Jurkat, Clone E6-1 (cell line): ENCODE results near the gene VEZF1.
A peak's percentile ranks its signal among the peaks of the same experiment; 100 is the strongest.

Experiments
- DNase-seq: peaks from one replicate; pipeline ENCODE4 v3.0.0-alpha.2; 2011; ENCODE audit warnings: low read depth, low spot score
- H3K4me3 ChIP-seq: 2 replicates; pipeline ENCODE4 v1.5.1; 2011; ENCODE audit warnings: mild to moderate bottlenecking, low read length, control low read depth, moderate library complexity

VEZF1 gene

GRCh38 chr17:58001461-58002124 lies 13.5 kb upstream of the VEZF1 start:
- no peak for DNase-seq

GRCh38 chr17:57999496-58000017 lies 11.5 kb upstream of the VEZF1 start:
- no peak overlapping the region for H3K4me3 ChIP-seq
- peak; percentile 82 for DNase-seq

More at GRCh38 chr17:58001461-58002124, 13.5 kb upstream of the VEZF1 start:
- H3K4me3 ChIP-seq, result no peak overlapping the region

GRCh38 chr17:57999010-57999495 lies 11.0 kb upstream of the VEZF1 start:
- H3K4me3 ChIP-seq, result no peak overlapping the region
- no peak for DNase-seq

- DNase-seq, result no peak
- no peak overlapping the region for H3K4me3 ChIP-seq
These were observed 9.2 kb upstream of the VEZF1 start for GRCh38 chr17:57997085-57997809.

- DNase-seq, result peak; percentile 74
- no peak overlapping the region for H3K4me3 ChIP-seq
These were observed 7.3 kb upstream of the VEZF1 start for GRCh38 chr17:57995076-57995956.

- no peak for DNase-seq
- H3K4me3 ChIP-seq, result no peak overlapping the region
These were observed 6.4 kb upstream of the VEZF1 start for GRCh38 chr17:57994436-57994835.

- peak; percentile 40 for DNase-seq
- no peak overlapping the region for H3K4me3 ChIP-seq
These were observed 5.7 kb upstream of the VEZF1 start for GRCh38 chr17:57993471-57994365.

GRCh38 chr17:57991537-57991936 lies 3.5 kb upstream of the VEZF1 start:
- DNase-seq, result no peak
- no peak overlapping the region for H3K4me3 ChIP-seq

- H3K4me3 ChIP-seq, result no peak overlapping the region
- no peak for DNase-seq
These were observed 2.0 kb upstream of the VEZF1 start for GRCh38 chr17:57990037-57990436.

- peak; percentile 44 for DNase-seq
- peak overlapping the region; percentile 80 for H3K4me3 ChIP-seq
These were observed 522 bp upstream of the VEZF1 start for GRCh38 chr17:57988301-57989250.

- H3K4me3 ChIP-seq, result peak overlapping the region; percentile 80
- DNase-seq, result no peak
These were observed 1.0 kb downstream of the VEZF1 start for GRCh38 chr17:57986841-57987580.

GRCh38 chr17:57985675-57985974 lies 2.4 kb downstream of the VEZF1 start:
- no peak for DNase-seq
- H3K4me3 ChIP-seq, result no peak overlapping the region

GRCh38 chr17:57984936-57985674 lies 2.9 kb downstream of the VEZF1 start:
- no peak overlapping the region for H3K4me3 ChIP-seq
- DNase-seq, result no peak

- H3K4me3 ChIP-seq, result no peak overlapping the region
- DNase-seq, result peak; percentile 49
These were observed 3.7 kb downstream of the VEZF1 start for GRCh38 chr17:57984261-57984890.

GRCh38 chr17:57983446-57983845 lies 4.6 kb downstream of the VEZF1 start:
- no peak overlapping the region for H3K4me3 ChIP-seq
- DNase-seq, result no peak
